K562 (cell line): ENCODE data around the gene CEMIP. TPM values are rescaled to one million over a fixed set of nuclear protein-coding genes. Genes with fewer than 3 reads are reported as not detected.

Experiments used
- ATAC-seq: fragments of 200-7000 bp; cut with Tn5 transposase; 3 replicates; pipeline ENCODE4 v1.9.1; 2020; ENCODE audit warnings: moderate library complexity
- BruUV-seq: library from RNA; stranded (reverse); fragments of 400-500 nt; replicated peaks from 2 replicates; lab custom pipeline; 2021; lab: Mats Ljungman, UMichigan
- CTCF ChIA-PET: fragments of 300-600 bp; formaldehyde crosslinking; extraction: SDS; loops from one replicate; lab custom pipeline; 2021; ENCODE audit warnings: low intra/inter-chr PET ratio; lab: Yijun Ruan, JAX
- POLR2A ChIA-PET: fragments of 300-600, 350-650 bp; sonication (Branson Sonifier 250); formaldehyde crosslinking; extraction: SDS; loops from one replicate; lab custom pipeline; 2021; ENCODE audit warnings: antibody characterized with exemption, inconsistent platforms; lab: Yijun Ruan, JAX
- DNase-seq, 4 experiments: peaks; one replicate each; pipeline versions ENCODE4 v3.0.0 to v3.0.0-alpha.2; 2011 to 2018; ENCODE audit warnings: low spot score in 3 of 4, mixed read lengths in 3 of 4; ENCODE audit errors: extremely low read depth in 1 of 4
- FAIRE-seq: peaks from 2 replicates; lab custom pipeline; 2011; peaks lifted over from hg19 to GRCh38; lab: Jason Lieb, UNC
- H2AFZ ChIP-seq: 2 replicates; pipeline ENCODE4 v1.6.0; 2011; ENCODE audit warnings: low read depth, low read length, control low read depth, inconsistent platforms
- H3K27ac ChIP-seq: fragments of 200-600 bp; 3 replicates; pipeline ENCODE4 v1.8.0; 2011; ENCODE audit warnings: low read depth, mild to moderate bottlenecking, control low read depth, inconsistent platforms, low read length, moderate library complexity, mixed read lengths; ENCODE audit errors: extremely low read depth
- H3K27me3 ChIP-seq, 2 experiments: fragments of 300-600 bp in 1 of 2; 2 replicates in 1 of 2; 3 replicates in 1 of 2; pipeline versions ENCODE4 v1.6.0 to v1.8.0; 2011; ENCODE audit warnings: inconsistent platforms in 2 of 2, low read length in 2 of 2, mild to moderate bottlenecking in 1 of 2, mixed read lengths in 1 of 2, moderate library complexity in 1 of 2; ENCODE audit not compliant: control insufficient read depth in 2 of 2, insufficient read depth in 2 of 2
- H3K36me3 ChIP-seq: fragments of 300-600 bp; 3 replicates; pipeline ENCODE4 v1.8.0; 2011; ENCODE audit warnings: mild to moderate bottlenecking, low read length, inconsistent platforms; ENCODE audit not compliant: control insufficient read depth, insufficient read depth
- H3K4me1 ChIP-seq, 2 experiments: fragments of 200-600 bp in 1 of 2; replicated peaks in 1 of 2; 2 replicates in 1 of 2; 3 replicates in 1 of 2; pipeline versions ENCODE4 v1.5.1 to v1.8.0; 2011; ENCODE audit warnings: inconsistent platforms in 2 of 2, low read length in 2 of 2, mild to moderate bottlenecking in 1 of 2, mixed read lengths in 1 of 2, moderate library complexity in 1 of 2; ENCODE audit not compliant: control insufficient read depth in 2 of 2, insufficient read depth in 2 of 2
- H3K4me2 ChIP-seq: 2 replicates; pipeline ENCODE4 v1.6.1; 2011; ENCODE audit warnings: low read length, control low read depth, inconsistent platforms, mixed read lengths; ENCODE audit not compliant: insufficient read depth
- H3K4me3 ChIP-seq: fragments of 200-600 bp; sonication (generic), shearing (Covaris generic); 2 replicates; pipeline ENCODE4 v1.5.1; 2016; ENCODE audit warnings: control low read depth, inconsistent platforms
- H3K79me2 ChIP-seq: fragments of 200-600 bp; 3 replicates; pipeline ENCODE4 v1.8.0; 2011; ENCODE audit warnings: low read length, inconsistent platforms; ENCODE audit not compliant: control insufficient read depth, insufficient read depth
- H3K9ac ChIP-seq, 2 experiments: 2 replicates each; pipeline versions ENCODE4 v1.6.0 to v1.6.1; 2011; ENCODE audit warnings: low read depth in 2 of 2, low read length in 2 of 2, control low read depth in 1 of 2, inconsistent platforms in 1 of 2, mild to moderate bottlenecking in 1 of 2, mixed read lengths in 1 of 2; ENCODE audit not compliant: insufficient read depth in 1 of 2
- H3K9me1 ChIP-seq: one replicate; pipeline ENCODE4 v1.6.0; 2011; ENCODE audit warnings: inconsistent platforms, mild to moderate bottlenecking, low read length, moderate library complexity; ENCODE audit not compliant: control insufficient read depth, insufficient read depth
- H3K9me3 ChIP-seq: replicated peaks from 2 replicates; pipeline ENCODE4 v1.5.1; 2011; ENCODE audit warnings: low read depth, low read length, inconsistent platforms; ENCODE audit not compliant: control insufficient read depth, insufficient read depth
- H4K20me1 ChIP-seq: replicated peaks from 2 replicates; pipeline ENCODE4 v1.6.1; 2011; ENCODE audit warnings: low read length, inconsistent platforms, mixed read lengths; ENCODE audit not compliant: control insufficient read depth, insufficient read depth
- ESRRB ChIP-seq: fragments of 250-450 bp; sonication (Bioruptor Pico); IDR thresholded peaks from 2 replicates; pipeline ENCODE4 v1.5.0; 2020; ENCODE audit warnings: mild to moderate bottlenecking, moderate library complexity, borderline replicate concordance
- NCOA1 ChIP-seq: fragments of 450-650 bp; IDR thresholded peaks from 2 replicates; pipeline ENCODE4 v1.6.1; 2016; ENCODE audit warnings: low read depth
- PRMT5 ChIP-seq: sonication (generic); formaldehyde crosslinking; IDR thresholded peaks from 2 replicates; pipeline ENCODE4 v1.5.0; 2020; ENCODE audit warnings: missing genetic modification reagents
- RB1 ChIP-seq: fragments of 450-650 bp; IDR thresholded peaks from 2 replicates; pipeline ENCODE4 v1.6.1; 2017; ENCODE audit warnings: low read depth, mild to moderate bottlenecking
- SAFB2 ChIP-seq: fragments of 200-400 bp; formaldehyde crosslinking; IDR thresholded peaks from 2 replicates; pipeline ENCODE4 v1.6.1; 2018; ENCODE audit warnings: borderline replicate concordance, low read length, low read depth, moderate library complexity; ENCODE audit not compliant: severe bottlenecking
- TARDBP ChIP-seq: fragments of 450-650 bp; IDR thresholded peaks from 2 replicates; pipeline ENCODE4 v1.6.1; 2016
- ZNF316 ChIP-seq: fragments of 450-650 bp; IDR thresholded peaks from 2 replicates; pipeline ENCODE4 v1.6.1; 2016
- ZNF436 ChIP-seq: fragments of 250-450, 450-650 bp; sonication (Bioruptor Pico); formaldehyde crosslinking; IDR thresholded peaks from 2 replicates; pipeline ENCODE4 v1.7.0; 2020; ENCODE audit warnings: mild to moderate bottlenecking
- WGBS: fragments of 100-300 bp; shearing (Covaris generic); methylation state at CpG from one replicate; pipeline ENCODE4 v1.1.6; 2016; ENCODE audit warnings: low coverage, mixed read lengths; ENCODE audit not compliant: insufficient coverage; ENCODE audit errors: missing lambda C conversion rate; 5-methylcytosine and 5-hydroxymethylcytosine counted together
- in situ Hi-C: fragments of 300-500 bp; cut with MboI; formaldehyde crosslinking; loops from 4 replicates; pipeline ENCODE4 v1.15.0; 2018; ENCODE audit warnings: inconsistent platforms, mixed read lengths
- intact Hi-C: fragments of 100-400 bp; cut with micrococcal nuclease; formaldehyde crosslinking; loops from 2 replicates; pipeline ENCODE4 v1.14.2; 2022
- polyA plus RNA-seq, 8 experiments: library from polyadenylated mRNA; depleted of rRNA in 4 of 8; stranded (reverse) in 5 of 8; unstranded in 3 of 8; fragments of >200 nt; fragmentation: Nextera tagmentation in 2 of 8; fragmentation: Illumina TruSeq in 1 of 8; extraction: Ambion mirVana in 2 of 8; extraction: Trizol in 1 of 8; gene quantifications; 2 replicates each; pipeline versions ENCODE4 v1.2.1 to v1.2.3, GENCODE V29; 2011 to 2014; ENCODE audit warnings: inconsistent platforms in 1 of 8, missing spikeins in 1 of 8
- total RNA-seq, 7 experiments: library from RNA; depleted of rRNA in 6 of 7; stranded (reverse); fragments of >200 nt in 6 of 7; fragmentation: Illumina TruSeq in 2 of 7; extraction: Trizol in 2 of 7; gene quantifications; 2 replicates each; pipeline versions ENCODE4 v1.2.1 to v1.2.3, GENCODE V29; 2011 to 2021; ENCODE audit warnings: low replicate concordance in 1 of 7
- TF ChIP-seq, protein P1 (sequence below): sonication (generic); formaldehyde crosslinking; IDR thresholded peaks from 2 replicates; pipeline ENCODE4 v1.8.1; 2023; ENCODE audit warnings: mild to moderate bottlenecking, missing genetic modification reagents
- TF ChIP-seq, protein P2 (sequence below): fragments of 450-650 bp; IDR thresholded peaks from 2 replicates; pipeline ENCODE4 v1.6.1; 2016; ENCODE audit warnings: mild to moderate bottlenecking
- TF ChIP-seq, protein P3 (sequence below), 2 experiments: fragments of 250-450 bp in 1 of 2; fragments of 450-650 bp in 1 of 2; sonication (Bioruptor Pico) in 1 of 2; IDR thresholded peaks; 2 replicates each; pipeline versions ENCODE4 v1.6.1 to v1.8.0; 2016 to 2021; ENCODE audit warnings: mild to moderate bottlenecking in 2 of 2, moderate library complexity in 2 of 2, missing compliant biosample characterization in 1 of 2, missing genetic modification characterization in 1 of 2

Gene CEMIP
- total and polyA plus RNA-seq, 9 of the 15 experiments (the other 6 are each of a cell fraction or from before 2014, with no cell fraction given): 0.33 TPM; not detected in 8

DNA sequence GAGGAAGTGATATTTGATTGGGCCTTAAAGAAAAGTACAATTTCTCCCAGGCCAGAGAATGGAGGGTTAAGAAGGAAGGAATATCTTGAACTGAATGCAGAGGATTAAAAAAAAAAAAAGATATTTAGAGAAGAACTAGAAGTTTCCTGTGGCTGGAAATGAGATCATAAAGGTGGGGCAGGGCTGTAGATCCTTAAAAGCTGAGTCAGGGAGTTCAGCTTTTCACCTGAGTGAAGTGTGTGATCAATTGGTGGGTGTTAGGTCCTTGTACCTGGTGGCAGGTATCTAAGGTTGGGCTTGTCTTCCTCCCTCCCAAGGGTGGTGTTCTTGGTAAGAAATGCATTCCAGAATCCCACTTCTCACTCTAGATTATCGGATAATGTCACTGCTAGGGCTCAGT, 11.8 kb downstream of the CEMIP start:
- H3K4me3 ChIP-seq: no peak overlapping the region
- intact Hi-C loops: no loop called here
- H2AFZ ChIP-seq: no peak overlapping the region
- POLR2A ChIA-PET: no interaction called here
- ATAC-seq: no peak
- FAIRE-seq: no peak
- no peak for DNase-seq
- no peak overlapping the region for H3K27ac ChIP-seq
- BruUV-seq: no TSS peak
- TF ChIP-seq NCOA1 (no peak), ZNF316 (peak; percentile 33; the same call in 1 of the 2 replicates)
- in situ Hi-C loops: no loop called here
- peaks cover 3 to 16% of the 10 kb centered on the region in 2 experiments; a peak in 3 of 5 replicates for H3K27me3 ChIP-seq
- no peaks in the 10 kb centered on the region for H3K9me1 ChIP-seq
- 0% methylated on average over 1 of the region's 1 CpG for WGBS
- no peak overlapping the region for H3K9ac ChIP-seq
- H3K79me2 ChIP-seq: no peaks in the 10 kb centered on the region
- H3K9me3 ChIP-seq: no peaks in the 10 kb centered on the region
- H3K36me3 ChIP-seq: no peaks in the 10 kb centered on the region
- no peaks in the 10 kb centered on the region for H3K4me1 ChIP-seq
- H3K4me2 ChIP-seq: no peak overlapping the region
- no peaks in the 10 kb centered on the region for H4K20me1 ChIP-seq
- CTCF ChIA-PET: interaction anchor here (0.7 kb wide), 1 partner anchor 55 kb away, joined by 3 read pairs; no protein-coding TSS in a partner anchor

DNA sequence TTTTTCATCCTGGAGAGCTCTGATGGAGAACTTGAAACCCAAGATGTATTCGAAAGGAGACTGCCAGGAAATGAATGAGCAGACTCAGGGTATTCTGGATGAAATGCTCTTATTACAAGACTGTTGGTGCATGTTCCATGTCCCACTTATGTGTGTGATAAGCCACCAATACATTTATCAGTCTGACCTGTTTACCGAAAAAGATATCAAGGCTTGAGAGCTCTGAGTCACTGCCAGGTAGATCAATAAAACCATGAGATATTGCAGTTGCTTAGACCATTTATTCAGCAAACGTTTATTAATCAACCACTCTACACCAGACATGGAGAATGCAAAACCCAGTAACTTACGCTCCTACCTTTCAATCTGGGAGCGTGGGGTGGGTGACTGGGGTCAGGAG, 17.2 kb downstream of the CEMIP start:
- DNase-seq (no peak), ATAC-seq (no peak), FAIRE-seq (no peak)
- Histone ChIP-seq H3K9me1 (no peaks in the 10 kb centered on the region), H3K4me2 (no peak overlapping the region), H3K27me3 (peaks cover 3 to 15% of the 10 kb centered on the region in 2 experiments; a peak in 4 of 5 replicates), H3K4me3 (no peak overlapping the region), H3K79me2 (no peaks in the 10 kb centered on the region), H3K9ac (no peak overlapping the region), H4K20me1 (no peaks in the 10 kb centered on the region), H3K4me1 (no peaks in the 10 kb centered on the region), H2AFZ (no peak overlapping the region), H3K27ac (no peak overlapping the region), H3K9me3 (peaks cover 1% of the 10 kb centered on the region; the same call in 1 of the 2 replicates), H3K36me3 (no peaks in the 10 kb centered on the region)
- POLR2A ChIA-PET: interaction anchor here (0.5 to 1.0 kb wide), 3 partner anchors 20 to 530 kb away, joined by 3 read pairs; no protein-coding TSS in a partner anchor
- CTCF ChIA-PET: no interaction called here
- no TSS peak for BruUV-seq
- no peak for TF ChIP-seq RB1
- TF ChIP-seq, protein P1, sequence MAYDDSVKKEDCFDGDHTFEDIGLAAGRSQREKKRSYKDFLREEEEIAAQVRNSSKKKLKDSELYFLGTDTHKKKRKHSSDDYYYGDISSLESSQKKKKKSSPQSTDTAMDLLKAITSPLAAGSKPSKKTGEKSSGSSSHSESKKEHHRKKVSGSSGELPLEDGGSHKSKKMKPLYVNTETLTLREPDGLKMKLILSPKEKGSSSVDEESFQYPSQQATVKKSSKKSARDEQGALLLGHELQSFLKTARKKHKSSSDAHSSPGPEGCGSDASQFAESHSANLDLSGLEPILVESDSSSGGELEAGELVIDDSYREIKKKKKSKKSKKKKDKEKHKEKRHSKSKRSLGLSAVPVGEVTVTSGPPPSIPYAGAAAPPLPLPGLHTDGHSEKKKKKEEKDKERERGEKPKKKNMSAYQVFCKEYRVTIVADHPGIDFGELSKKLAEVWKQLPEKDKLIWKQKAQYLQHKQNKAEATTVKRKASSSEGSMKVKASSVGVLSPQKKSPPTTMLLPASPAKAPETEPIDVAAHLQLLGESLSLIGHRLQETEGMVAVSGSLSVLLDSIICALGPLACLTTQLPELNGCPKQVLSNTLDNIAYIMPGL (CRISPR knock-in tag): no peak
- TF ChIP-seq ESRRB: no peak
- no peak for TF ChIP-seq PRMT5 (CRISPR knock-in tag)
- no peak for TF ChIP-seq ZNF436 (CRISPR knock-in tag)
- no peak for TF ChIP-seq SAFB2
- TF ChIP-seq, protein P2, sequence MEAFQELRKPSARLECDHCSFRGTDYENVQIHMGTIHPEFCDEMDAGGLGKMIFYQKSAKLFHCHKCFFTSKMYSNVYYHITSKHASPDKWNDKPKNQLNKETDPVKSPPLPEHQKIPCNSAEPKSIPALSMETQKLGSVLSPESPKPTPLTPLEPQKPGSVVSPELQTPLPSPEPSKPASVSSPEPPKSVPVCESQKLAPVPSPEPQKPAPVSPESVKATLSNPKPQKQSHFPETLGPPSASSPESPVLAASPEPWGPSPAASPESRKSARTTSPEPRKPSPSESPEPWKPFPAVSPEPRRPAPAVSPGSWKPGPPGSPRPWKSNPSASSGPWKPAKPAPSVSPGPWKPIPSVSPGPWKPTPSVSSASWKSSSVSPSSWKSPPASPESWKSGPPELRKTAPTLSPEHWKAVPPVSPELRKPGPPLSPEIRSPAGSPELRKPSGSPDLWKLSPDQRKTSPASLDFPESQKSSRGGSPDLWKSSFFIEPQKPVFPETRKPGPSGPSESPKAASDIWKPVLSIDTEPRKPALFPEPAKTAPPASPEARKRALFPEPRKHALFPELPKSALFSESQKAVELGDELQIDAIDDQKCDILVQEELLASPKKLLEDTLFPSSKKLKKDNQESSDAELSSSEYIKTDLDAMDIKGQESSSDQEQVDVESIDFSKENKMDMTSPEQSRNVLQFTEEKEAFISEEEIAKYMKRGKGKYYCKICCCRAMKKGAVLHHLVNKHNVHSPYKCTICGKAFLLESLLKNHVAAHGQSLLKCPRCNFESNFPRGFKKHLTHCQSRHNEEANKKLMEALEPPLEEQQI: no peak
- TF ChIP-seq, protein P3, sequence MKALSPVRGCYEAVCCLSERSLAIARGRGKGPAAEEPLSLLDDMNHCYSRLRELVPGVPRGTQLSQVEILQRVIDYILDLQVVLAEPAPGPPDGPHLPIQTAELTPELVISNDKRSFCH (CRISPR knock-in tag; IDR thresholded peaks at IDR 0.05): no peak
- TF ChIP-seq, protein P3 (tag; IDR thresholded peaks at IDR 0.05): no peak
- no peak for TF ChIP-seq TARDBP
- whole genome bisulfite sequencing: 3% methylated on average over 5 of the region's 5 CpGs
- intact Hi-C loops (no loop called here), in situ Hi-C loops (no loop called here)
